T-helper 2 cell treated with Interferon-gamma antibody and Interleukin-4, amounts not matched to agents 5 μg/mL and 100 μg/mL, for 36 hours (primary cell): ENCODE measurements around the gene DOCK4.

Experiments
- DNase-seq: peaks from one replicate; pipeline ENCODE4 v3.0.0; 2021; ENCODE audit warnings: low spot score
- H3K27ac Mint-ChIP-seq: one replicate; pipeline ENCODE4 v1.8.0; 2021; ENCODE audit warnings: mild to moderate bottlenecking, mixed read lengths
- H3K27me3 Mint-ChIP-seq: one replicate; pipeline ENCODE4 v1.8.0; 2021; ENCODE audit warnings: low read depth, mixed read lengths
- H3K36me3 Mint-ChIP-seq: one replicate; pipeline ENCODE4 v1.8.0; 2021; ENCODE audit warnings: low read depth, mixed read lengths
- H3K4me1 Mint-ChIP-seq: one replicate; pipeline ENCODE4 v1.8.0; 2021; ENCODE audit warnings: low read depth, mixed read lengths
- H3K4me3 Mint-ChIP-seq: one replicate; pipeline ENCODE4 v1.8.0; 2022; ENCODE audit warnings: mild to moderate bottlenecking, moderate library complexity, mixed read lengths
- H3K9me3 Mint-ChIP-seq: one replicate; pipeline ENCODE4 v1.8.0; 2021; ENCODE audit warnings: mixed read lengths

DOCK4 gene

DNA sequence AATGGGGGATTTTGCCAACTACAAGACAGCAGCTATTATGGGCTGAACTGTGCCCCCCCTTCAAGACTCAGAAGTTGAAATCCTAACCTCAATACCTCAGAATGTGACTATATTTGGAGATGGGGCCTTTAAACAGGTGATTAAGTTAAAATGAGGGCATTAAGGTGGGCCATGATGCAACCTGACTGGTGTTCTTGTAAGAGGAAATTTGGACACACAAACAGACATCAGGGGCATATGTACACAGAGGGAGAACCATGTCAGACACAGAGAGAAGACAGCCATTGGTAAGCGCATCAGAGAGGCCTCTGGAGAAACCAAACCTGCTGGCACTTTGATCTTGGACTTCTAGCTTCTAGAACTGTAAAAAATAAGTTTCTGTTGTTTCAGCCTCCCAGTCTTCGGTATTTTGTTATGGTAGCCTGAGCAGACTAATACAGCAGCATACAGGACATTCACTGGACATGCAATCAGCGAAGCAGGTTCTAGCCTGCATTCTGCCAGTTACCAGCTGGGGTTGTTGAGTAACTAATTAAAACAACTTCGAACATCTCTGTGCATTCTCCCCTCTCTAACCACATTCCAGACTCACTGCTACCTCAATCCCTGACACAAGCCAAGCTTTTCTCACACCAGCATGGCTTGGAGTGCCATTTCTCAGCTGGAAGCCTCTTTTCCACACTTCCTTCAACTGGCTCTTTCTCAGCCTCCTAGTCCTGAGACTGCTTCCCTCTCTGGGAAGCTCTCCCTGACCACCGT, 141.4 kb downstream of the DOCK4 start:
- Mint-ChIP-seq H3K27ac (no peak overlapping the region), H3K4me3 (no peak overlapping the region), H3K9me3 (no peaks in the 10 kb centered on the region), H3K4me1 (no peaks in the 10 kb centered on the region), H3K36me3 (no peaks in the 10 kb centered on the region), H3K27me3 (no peaks in the 10 kb centered on the region)
- no peak for DNase-seq

GRCh38 chr7:112063974-112064373, 142.2 kb downstream of the DOCK4 start:
- Mint-ChIP-seq H3K27me3 (no peaks in the 10 kb centered on the region), H3K36me3 (no peaks in the 10 kb centered on the region), H3K9me3 (no peaks in the 10 kb centered on the region), H3K27ac (no peak overlapping the region), H3K4me3 (no peak overlapping the region), H3K4me1 (no peaks in the 10 kb centered on the region)
- DNase-seq: no peak

- H3K36me3 Mint-ChIP-seq: no peaks in the 10 kb centered on the region
- no peaks in the 10 kb centered on the region for H3K4me1 Mint-ChIP-seq
- H3K4me3 Mint-ChIP-seq: no peak overlapping the region
- no peak for DNase-seq
- no peaks in the 10 kb centered on the region for H3K27me3 Mint-ChIP-seq
- no peak overlapping the region for H3K27ac Mint-ChIP-seq
- H3K9me3 Mint-ChIP-seq: no peaks in the 10 kb centered on the region
These were observed 145.1 kb downstream of the DOCK4 start for GRCh38 chr7:112061051-112061450.

DNA sequence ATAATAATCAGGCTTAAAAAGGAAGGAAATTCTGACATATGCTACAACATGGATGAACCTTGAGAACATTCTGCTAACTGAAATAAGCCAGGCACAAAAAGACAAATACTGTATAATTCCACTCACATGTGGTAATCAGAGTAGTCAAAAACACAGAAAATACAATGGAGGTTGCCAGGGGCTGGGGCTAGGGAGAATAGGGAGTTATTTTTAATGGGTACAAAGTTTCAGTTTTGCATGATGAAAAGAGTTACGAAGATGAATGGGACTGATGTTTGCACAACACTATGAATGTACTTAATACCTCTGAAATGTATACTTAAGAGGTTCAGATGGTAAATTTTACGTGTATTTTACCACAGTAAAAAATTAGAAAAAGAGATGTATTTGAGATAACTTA, 145.6 kb downstream of the DOCK4 start:
- H3K9me3 Mint-ChIP-seq: no peaks in the 10 kb centered on the region
- no peaks in the 10 kb centered on the region for H3K36me3 Mint-ChIP-seq
- no peak overlapping the region for H3K27ac Mint-ChIP-seq
- DNase-seq: no peak
- H3K4me3 Mint-ChIP-seq: no peak overlapping the region
- H3K27me3 Mint-ChIP-seq: no peaks in the 10 kb centered on the region
- no peaks in the 10 kb centered on the region for H3K4me1 Mint-ChIP-seq

- H3K4me3 Mint-ChIP-seq: no peak overlapping the region
These were observed 146.5 kb downstream of the DOCK4 start for GRCh38 chr7:112059675-112060074.

DNA sequence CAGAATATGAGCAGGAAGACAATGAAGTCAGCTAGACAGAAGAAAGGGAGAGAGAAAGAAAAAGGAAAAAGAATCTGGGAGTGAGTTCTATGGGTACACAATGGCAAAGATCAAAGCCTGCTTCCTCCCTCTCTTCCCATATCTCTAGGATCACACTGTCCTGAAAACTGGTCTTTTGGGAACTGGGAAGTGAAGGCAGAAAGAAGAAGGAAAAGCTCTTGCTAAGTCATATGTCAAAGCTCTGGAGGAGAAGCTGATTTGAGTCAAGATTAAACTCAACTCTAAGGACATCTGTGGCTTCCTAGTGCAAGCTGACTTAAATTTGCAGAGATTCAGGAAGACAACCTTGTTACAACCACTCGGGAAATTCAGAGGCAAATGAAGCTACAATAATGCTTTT, 147.5 kb downstream of the DOCK4 start:
- Mint-ChIP-seq H3K27ac (no peak overlapping the region), H3K27me3 (no peaks in the 10 kb centered on the region), H3K4me3 (no peak overlapping the region), H3K4me1 (no peaks in the 10 kb centered on the region), H3K36me3 (no peaks in the 10 kb centered on the region), H3K9me3 (no peaks in the 10 kb centered on the region)
- DNase-seq: no peak

More at GRCh38 chr7:112059675-112060074, 146.5 kb downstream of the DOCK4 start:
- H3K27ac Mint-ChIP-seq: no peak overlapping the region
- no peaks in the 10 kb centered on the region for H3K4me1 Mint-ChIP-seq
- H3K36me3 Mint-ChIP-seq: no peaks in the 10 kb centered on the region
- DNase-seq: no peak
- no peaks in the 10 kb centered on the region for H3K27me3 Mint-ChIP-seq
- no peaks in the 10 kb centered on the region for H3K9me3 Mint-ChIP-seq

- Mint-ChIP-seq H3K4me3 (no peak overlapping the region), H3K9me3 (no peaks in the 10 kb centered on the region), H3K27me3 (peaks cover 2% of the 10 kb centered on the region), H3K27ac (no peak overlapping the region), H3K4me1 (no peaks in the 10 kb centered on the region), H3K36me3 (no peaks in the 10 kb centered on the region)
- DNase-seq: no peak
These were observed 149.8 kb downstream of the DOCK4 start for GRCh38 chr7:112056409-112056808.

DNA sequence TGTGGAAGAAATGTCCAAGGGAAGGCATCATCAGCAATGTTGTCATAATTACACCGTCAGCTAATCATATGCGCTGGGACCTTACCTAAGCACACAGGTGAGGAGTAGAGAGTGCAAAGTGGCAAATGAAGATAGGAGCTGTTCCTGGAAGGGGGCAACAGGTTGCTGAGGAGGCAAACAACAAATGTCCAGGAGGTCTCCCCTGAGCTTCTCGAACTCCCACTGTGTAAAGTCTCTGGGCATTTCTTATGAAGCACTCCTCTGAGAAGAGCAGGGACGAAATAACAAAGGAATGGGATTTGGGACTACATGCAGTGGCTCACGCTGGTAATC, 152.5 kb downstream of the DOCK4 start:
- H3K27ac Mint-ChIP-seq: no peak overlapping the region
- H3K4me1 Mint-ChIP-seq: no peaks in the 10 kb centered on the region
- DNase-seq: no peak
- no peaks in the 10 kb centered on the region for H3K9me3 Mint-ChIP-seq
- H3K27me3 Mint-ChIP-seq: peaks cover 2% of the 10 kb centered on the region
- H3K36me3 Mint-ChIP-seq: no peaks in the 10 kb centered on the region
- no peak overlapping the region for H3K4me3 Mint-ChIP-seq

DNA sequence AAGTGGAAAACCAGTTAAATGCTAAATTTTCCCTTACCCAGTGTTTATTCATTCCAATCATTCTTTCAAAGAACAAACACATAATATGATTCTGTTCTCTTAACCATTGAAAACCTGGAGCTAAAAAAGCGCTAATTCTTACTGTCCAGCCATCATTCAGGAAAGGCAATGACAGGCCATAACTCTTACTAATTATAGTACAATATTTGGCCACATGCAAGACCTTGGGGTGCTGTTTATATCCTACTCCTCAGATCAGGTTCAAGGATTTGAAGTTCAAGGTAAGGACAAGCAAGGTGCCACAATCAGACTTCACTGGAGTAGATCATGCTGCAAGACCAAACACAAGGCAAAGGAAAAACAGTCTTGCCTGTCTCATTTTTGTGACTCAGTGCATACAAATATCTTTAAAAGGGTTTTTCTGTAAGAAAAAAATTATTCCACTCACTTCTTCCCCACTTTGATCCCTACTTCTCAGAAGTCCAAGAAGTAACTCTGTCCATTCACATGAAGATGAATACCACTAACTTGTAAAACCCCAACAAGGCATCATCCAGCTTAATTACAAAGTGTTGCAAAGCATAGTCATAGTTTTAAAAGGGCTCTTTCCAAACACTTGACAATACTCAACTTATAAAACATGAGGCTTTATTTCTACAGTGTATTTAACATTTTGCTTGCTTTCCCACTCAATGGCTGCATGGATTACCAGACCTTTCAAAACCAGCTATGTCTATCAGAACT, 153.0 kb downstream of the DOCK4 start:
- no peak for DNase-seq
- peaks cover 2% of the 10 kb centered on the region for H3K27me3 Mint-ChIP-seq
- H3K9me3 Mint-ChIP-seq: no peaks in the 10 kb centered on the region
- no peaks in the 10 kb centered on the region for H3K36me3 Mint-ChIP-seq
- no peaks in the 10 kb centered on the region for H3K4me1 Mint-ChIP-seq
- H3K4me3 Mint-ChIP-seq: no peak overlapping the region
- no peak overlapping the region for H3K27ac Mint-ChIP-seq

GRCh38 chr7:112052498-112052897, 153.7 kb downstream of the DOCK4 start:
- Mint-ChIP-seq H3K4me3 (no peak overlapping the region), H3K27ac (no peak overlapping the region), H3K36me3 (no peaks in the 10 kb centered on the region), H3K9me3 (no peaks in the 10 kb centered on the region), H3K27me3 (peaks cover 2% of the 10 kb centered on the region), H3K4me1 (no peaks in the 10 kb centered on the region)
- DNase-seq: no peak

DNA sequence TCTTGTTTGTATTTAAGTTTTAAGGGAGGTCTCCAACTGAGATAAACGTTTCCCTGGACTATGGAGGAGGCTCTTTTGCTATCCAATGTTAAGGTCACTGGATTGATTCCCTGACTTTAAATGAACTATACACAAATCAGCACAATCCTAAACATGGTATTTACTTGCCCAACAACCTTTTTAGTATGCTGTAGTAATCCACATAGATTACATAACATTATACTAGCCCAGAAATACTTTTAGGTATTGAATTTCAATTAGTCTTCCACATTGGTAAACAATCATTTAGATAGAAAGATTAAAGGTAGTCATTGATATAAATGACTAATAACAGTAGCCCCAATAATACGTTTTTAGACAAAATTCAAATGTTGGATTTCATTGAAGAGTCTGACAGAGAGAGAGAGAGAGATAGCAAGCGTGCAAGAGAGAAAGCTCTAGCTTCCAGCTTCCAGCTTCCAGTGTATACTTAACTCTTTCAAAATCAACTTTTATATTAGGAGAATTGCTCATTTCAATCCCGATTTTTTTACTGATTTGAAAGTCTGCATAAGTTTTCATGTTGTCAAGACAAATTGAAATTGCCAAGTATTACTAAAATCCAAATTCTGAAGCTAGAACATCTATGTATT, 155.8 kb downstream of the DOCK4 start:
- Mint-ChIP-seq H3K4me3 (no peak overlapping the region), H3K9me3 (no peaks in the 10 kb centered on the region), H3K36me3 (no peaks in the 10 kb centered on the region), H3K27ac (no peak overlapping the region), H3K4me1 (no peaks in the 10 kb centered on the region), H3K27me3 (peaks cover 2% of the 10 kb centered on the region)
- no peak for DNase-seq

DNA sequence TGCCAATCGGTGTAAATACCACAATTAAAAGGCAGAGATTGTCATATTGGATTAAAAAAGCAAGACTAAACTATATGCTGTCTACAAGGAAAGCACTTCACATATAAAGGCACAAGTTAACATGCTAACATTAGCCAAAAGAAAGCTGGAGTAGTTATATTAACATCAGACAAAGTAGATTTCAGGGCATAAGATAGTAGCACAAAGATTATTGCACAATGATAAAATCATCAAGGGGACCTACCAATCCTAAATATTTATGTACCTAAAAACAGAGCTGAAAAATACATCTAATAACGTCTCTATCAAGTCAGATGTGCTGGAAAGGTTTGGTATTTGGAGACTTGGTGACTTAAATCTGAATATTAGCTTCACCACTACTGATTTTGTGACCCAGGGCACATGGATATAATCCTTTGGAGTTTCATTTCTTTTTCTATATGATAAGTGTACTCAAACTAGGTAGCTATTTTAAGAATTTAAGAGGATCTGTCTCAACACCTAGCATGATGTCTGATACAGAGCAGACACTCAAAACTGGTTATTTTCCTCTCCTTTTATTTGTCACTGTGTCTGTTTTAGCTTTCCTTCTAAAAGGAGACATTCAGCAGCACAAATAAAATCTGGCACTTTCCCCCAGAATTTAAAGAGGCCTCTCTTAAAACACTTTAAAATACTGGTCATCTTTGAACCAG, 156.5 kb downstream of the DOCK4 start:
- Mint-ChIP-seq H3K4me3 (no peak overlapping the region), H3K4me1 (no peaks in the 10 kb centered on the region), H3K9me3 (no peaks in the 10 kb centered on the region), H3K36me3 (no peaks in the 10 kb centered on the region), H3K27me3 (peaks cover 2% of the 10 kb centered on the region), H3K27ac (no peak overlapping the region)
- DNase-seq: no peak

DNA sequence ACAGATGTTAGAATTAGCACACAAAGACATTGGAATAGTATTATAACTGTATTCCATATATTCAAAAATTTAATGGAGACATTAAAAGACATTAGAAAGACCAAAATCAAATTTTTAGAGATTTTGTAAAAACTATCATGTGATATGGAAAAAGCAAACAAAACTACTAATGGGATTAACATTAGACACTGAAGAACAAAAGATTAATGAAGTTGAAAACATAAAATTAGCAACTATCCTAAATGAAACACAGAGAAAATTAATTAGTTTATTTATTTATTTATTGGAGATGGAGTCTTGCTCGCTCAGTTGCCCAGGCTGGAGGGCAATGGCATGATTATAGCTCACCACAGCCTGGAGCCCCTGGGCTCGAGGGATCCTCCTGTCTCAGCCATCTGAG, 158.8 kb downstream of the DOCK4 start:
- no peak overlapping the region for H3K4me3 Mint-ChIP-seq

DNA sequence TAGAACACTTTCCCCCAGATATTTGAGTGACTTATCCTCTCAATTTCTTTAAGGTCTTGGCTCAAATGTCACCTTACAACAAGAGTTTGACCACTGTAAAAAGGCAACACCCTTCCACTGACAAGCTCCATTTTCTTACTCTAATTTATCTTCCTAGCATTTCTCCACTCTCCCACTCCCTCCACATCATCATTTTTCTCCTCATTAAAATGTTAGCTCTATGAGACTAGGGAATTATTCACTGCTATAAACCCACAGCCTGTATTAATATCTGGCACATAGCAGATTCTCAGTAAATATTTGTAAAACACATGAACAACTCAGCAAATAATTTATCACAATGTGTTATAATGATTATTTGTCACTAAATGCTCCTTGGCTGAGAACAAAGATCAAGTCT, 161.0 kb downstream of the DOCK4 start:
- no peak overlapping the region for H3K4me3 Mint-ChIP-seq
- no peaks in the 10 kb centered on the region for H3K4me1 Mint-ChIP-seq
- no peak overlapping the region for H3K27ac Mint-ChIP-seq
- no peak for DNase-seq
- H3K36me3 Mint-ChIP-seq: no peaks in the 10 kb centered on the region
- H3K9me3 Mint-ChIP-seq: no peaks in the 10 kb centered on the region
- H3K27me3 Mint-ChIP-seq: peaks cover 3% of the 10 kb centered on the region

More for the DNA sequence above, 158.8 kb downstream of the DOCK4 start:
- Mint-ChIP-seq H3K27me3 (peaks cover 3% of the 10 kb centered on the region), H3K4me1 (no peaks in the 10 kb centered on the region), H3K27ac (no peak overlapping the region), H3K9me3 (no peaks in the 10 kb centered on the region), H3K36me3 (no peaks in the 10 kb centered on the region)
- no peak for DNase-seq
